Activated CD8-positive, alpha-beta memory T cell treated with anti-CD3 and anti-CD28 coated beads, Interleukin-2, amount 50 U/mL, for 24 hours (primary cell): ENCODE results near the gene FLT1.

Experiments used
- DNase-seq: peaks from one replicate; pipeline ENCODE4 v3.0.0-alpha.2; 2020; ENCODE audit errors: extremely low read depth

FLT1 gene

DNA sequence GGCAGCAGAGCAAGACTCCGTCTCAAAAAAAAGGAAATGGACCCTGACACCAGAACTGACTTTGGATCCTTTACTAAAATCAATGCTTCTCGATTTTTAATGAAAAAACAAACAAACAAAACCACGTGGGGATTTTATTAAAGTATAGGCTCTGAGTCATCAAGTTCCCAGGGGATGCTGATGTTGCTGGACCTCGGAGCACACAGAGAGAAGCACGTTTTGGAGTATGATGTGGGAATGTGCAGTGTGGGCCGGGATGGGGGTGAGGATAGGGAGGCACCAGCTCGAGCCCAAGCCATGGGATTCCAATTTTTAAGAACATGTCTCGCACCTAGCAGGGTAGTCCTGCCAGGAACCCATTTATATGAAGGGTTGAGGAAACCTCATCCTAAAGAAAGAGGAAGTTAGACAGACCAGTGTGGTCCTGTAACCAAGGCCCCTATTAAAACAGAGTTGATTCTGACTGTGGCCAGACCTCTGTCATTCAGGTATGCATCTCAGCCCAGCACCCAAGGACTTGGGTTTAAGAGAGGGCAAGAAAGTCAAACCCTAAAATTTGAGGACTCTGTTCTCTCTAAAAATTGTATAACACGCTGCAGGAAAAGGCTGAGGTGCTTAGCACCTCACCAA lies 6.4 kb downstream of the FLT1 start:
- no peak for DNase-seq

DNA sequence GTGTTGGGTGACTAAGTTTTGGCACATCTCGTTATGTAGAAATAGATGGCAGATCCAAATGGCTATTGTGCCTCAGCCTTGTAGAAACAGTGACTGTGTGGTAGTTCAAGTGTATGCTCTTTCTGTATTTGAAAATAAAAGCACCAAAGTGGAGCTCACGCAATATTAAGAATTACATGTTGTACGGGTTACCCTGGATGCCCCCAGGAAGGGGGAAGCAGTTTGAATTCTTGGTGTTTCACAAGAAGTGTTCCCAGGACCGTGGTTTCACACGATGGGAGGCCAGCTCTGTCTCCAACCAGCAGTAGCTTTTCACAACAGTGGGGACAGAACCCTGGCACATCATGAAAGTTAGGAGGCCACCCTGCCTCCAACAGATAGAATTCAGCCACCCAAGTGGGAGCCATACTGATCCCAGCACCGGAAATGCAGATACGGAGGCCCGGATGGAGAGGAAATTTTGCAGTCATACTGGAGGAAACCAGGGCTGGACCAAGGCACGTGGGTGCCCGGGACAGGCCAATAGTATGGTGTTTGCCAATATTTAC lies 8.9 kb downstream of the FLT1 start:
- no peak for DNase-seq

DNA sequence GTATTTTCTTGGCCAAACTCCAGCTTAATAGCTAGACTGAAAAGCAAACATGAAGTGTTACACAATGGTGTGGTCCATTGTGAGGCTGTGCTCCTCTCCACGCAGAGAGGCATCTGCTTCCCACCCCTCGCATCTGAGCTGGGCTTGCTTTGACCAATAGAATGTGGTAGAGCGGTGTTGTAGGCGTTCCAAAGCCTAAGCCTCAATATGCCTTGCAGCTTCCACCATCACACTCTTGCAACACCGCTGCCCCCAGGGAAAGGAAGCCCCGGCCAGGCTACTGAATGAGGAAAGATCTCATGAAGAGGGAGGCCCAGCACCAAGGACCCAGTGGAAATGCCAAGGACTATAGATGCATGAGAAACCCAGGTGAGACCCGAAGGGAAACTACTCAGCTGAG lies 9.4 kb downstream of the FLT1 start:
- no peak for DNase-seq

DNA sequence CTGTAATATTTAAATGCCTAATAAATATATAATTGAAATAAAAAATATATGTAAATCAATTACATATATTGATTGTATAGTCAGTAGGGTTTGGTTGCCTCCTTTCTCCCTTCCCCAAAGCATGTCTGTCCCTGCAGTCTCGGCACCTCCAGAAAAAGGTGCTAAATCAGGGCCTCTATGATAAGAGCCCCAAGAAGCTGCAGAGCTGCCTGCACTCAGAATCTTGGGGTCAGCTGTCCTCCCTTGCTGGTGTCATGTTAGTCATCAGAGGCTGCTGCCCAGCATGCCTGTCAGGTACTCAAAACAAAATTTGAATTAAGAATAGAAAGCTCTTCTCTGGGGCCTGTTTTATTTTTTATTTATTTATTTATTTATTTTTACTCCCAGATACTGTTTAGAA lies 9.8 kb downstream of the FLT1 start:
- no peak for DNase-seq

DNA sequence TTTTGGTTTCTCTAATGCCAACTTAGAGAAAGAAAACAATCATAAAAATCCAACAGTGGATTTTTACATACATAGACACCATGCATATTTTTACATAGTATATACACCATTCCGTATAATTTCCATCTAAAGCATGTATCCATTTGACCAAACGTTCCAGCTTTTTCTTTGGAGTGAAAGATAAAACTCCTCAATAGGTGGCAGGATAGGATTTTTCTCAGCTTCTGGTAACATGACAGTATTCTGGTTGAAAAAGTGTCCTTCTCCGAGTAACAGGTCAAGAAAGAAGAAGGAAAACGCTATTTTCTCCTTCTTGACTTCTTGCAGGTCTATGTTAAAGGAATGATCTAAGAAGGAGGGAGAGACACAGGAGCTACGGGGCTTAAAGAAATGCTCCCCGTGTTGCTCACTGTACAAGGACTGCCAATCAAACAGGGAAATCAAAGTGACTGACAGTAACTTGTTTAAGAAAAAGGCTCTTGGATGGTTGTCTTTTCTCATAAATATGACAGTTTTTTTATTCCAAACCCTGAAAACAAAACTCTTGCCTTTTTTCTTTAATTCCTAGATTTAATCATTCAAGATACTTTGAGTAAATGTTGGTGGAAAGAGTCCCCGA lies 11.5 kb downstream of the FLT1 start:
- DNase-seq, result no peak

DNA sequence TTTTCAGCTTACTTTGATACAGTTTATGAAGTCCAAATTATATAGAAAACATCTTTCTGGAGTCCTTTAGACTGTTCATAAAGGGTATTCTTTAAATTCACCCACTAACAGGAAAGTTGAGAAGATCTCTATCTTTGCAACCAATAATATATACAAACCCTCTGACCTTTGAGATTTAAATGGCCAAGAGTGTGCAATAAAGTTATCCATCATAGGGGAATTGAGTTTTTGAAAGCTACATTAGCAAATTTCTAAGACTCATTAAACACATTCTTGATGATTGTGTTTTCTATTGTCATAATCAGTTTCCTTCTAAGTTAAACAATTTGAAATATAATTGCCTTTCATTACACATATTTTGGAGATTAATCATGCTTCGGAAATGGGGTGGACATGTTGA lies 15.9 kb downstream of the FLT1 start:
- DNase-seq, result no peak

DNA sequence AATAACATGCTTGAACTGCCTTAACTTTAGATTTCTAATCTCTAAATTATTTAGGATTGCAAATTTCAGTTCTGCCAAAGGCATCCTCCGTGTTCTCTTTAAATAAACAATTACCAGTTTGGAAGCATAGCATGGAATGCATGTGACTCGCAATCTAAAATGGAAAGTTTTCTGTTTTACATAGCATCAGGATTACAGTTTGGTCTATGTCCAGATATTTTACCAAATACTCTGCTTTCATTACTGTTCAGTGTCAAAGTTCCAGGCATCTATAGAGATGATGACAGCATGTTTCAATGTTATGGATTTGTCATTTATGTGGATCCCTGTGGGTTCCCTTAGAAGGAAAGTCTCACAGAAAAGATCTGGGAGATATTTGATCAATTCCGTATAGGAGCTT lies 16.8 kb downstream of the FLT1 start:
- no peak for DNase-seq

DNA sequence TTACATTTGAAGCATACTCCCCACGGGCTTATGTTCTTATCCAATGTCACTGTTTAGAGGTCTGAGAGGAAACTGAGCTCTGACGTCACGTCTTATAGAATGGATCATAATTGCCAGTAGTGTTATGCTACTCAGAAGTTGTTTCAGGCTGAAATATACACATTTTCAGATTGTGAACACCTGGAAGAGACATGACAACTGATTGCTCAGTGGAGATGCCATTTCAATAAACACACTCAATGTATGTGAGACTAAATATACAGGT lies 17.3 kb downstream of the FLT1 start:
- no peak for DNase-seq

DNA sequence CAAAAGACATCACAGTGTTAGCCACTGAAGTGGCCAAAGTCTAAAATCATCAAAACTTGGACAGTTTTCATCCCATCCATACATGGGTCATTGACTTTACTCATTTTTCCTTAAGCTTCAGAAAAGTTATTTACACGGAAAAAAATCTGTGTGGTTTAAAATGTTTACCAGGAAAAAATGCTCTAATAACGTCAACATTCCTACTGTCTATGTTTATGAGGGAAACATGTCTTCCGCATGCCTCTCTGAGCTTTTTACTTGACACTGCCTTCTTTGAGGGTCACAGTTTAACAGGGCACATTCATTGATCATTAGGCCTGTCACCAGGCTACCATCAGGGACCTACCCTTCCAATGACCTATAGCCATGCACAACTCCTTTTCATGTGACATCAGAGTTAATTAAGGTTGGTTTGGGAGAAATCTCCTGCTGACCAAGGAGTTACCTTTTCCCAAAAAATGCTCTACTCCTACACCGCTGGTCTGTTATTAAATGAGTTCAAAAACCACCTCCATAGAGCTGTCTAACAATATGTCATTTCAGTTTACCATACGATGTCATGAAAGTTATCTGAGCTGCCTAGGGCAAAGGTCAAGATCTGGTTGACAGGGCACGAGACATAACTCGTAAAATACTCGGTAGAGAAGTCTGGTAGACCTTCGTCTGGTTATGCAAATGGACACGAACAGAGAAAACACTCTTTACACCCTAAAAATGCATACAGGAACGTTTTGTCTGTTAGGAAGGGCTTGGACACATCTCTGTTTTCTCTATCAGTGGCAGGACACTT lies 17.8 kb downstream of the FLT1 start:
- DNase-seq, result no peak

DNA sequence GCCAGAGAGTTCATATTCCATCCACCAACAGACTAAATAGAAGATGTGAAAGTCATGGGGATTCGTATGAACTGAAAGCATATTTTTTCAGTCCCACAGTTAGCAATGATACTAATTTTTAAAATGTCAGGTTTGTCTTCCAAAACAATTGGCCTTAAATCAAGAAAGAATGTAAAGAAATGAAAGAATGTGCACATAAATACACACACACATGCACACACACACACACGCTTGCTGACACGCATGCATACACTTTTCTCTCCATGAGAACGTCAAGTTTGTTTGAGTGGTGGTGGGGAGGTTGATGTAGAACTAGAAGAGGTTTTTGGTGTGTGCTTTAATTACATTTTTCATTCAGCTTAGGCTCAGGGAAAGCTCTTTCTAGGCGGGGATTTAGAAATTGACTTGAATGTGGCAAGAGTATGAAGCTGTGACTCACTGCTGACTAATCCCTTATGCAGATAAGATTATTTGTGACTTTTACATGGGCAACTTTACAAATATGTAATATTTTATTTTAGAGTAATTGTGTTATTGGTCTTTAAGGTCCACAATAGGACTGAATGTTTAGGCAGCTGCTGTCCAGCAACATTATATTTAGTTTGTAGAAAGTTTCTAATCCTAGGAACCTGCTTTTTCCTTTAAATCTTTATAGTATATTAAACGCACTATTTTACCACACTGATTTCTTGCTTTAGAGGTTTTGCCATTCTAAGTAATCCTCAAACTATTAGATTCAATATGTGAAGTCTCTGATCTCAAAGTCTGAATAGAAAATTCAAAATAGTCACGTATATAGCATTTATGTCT lies 18.8 kb downstream of the FLT1 start:
- DNase-seq, result no peak

DNA sequence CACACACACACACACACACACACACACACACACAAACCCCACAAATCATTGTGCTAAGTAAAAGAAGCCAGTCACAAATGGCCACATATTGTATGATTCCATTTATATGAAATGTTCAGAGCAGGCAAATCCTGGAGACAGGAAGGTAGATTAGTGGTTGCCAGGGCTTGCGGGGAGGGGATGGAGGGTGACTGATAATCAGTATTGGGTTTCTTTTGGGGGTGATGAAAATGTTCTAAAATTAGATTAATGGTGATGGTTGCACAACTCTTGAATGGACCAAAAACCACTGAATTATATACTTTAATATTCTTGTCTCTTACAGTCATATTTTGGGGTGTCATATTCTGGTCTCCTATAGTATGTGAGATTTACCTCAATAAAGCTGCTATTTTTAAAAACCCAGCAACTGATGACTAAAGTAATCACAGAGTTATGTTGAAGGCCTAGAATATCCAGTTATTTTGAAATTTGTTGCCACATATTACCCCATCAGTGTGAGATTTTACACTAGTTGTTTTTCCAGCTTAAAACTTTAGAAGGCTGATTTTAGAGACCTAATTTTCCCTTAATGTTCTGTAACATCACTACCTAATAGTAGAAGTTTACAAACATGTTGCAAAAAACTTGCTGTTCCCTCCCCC lies 20.3 kb downstream of the FLT1 start:
- DNase-seq, result no peak

DNA sequence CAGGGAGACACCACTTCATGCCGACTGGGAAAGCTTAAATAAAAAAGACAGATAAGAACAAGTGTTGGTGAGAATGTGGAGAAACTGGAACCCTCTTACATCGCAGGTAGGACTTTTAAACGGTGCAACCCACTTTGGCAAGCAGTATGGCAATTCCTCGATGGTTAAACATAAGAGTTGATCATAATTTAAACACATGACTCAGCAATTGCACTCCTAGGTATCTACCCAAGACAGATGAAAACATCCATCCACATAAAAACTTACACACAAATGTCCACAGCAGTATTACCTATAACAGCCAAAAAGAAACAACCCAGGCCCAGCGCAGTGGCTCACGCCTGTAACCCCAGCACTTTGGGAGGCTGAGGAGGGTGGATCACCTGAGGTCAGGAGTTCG lies 21.9 kb downstream of the FLT1 start:
- no peak for DNase-seq

DNA sequence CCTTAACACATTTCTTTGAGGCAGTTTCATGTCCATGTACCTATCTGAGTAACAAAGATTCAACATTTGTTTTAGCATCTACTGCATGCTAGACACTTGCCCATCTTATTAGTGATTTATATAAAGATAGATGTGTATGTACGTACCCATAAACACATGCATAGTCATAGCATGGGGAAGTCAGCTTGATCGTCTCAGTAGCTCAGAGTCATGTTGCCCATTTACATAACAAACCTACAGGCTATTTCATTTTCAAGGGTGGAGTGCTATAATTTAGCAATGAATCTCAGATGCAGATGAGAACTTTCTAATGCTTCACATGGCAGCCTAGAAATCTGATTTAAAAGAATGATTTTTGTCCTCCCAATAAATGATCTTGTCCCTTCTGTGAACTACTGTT lies 23.5 kb downstream of the FLT1 start:
- DNase-seq, result no peak

DNA sequence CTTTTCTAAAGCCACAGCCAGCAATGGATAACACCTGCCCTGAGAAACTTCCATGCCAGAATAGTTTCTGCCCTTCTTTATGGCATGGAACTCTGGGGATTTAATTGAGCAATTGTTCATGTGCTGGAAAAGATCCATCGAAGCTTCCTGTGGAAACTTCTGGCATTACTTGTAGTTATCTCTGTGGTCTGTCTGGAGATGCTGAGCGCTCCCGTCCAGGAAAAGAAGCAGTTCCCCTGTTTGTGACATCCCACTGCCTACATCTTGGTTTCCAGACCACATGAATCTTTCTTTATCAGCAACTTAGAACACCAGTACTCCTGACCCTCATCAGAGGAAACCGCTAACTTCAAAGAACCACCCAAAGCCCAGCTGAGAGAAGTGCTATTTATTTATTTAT lies 24.6 kb downstream of the FLT1 start:
- no peak for DNase-seq

DNA sequence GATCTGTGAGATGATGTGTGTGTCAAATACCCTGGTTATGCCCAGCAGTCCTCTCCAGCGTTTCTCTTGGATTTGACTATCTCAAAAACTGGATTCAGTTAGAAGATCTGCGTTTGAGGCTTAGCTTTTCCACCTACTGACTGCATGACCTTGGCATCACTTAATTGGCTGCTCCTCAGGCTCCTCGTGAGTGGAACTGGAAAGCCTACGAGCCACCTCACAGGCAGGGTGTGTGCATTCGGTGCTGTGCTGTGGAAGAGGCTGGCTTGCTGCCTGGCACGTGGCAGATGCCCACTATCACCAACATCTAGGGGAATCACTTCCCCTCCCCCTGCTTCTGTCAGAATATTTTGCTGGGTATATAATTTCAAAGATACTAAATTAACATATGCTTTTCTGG lies 25.6 kb downstream of the FLT1 start:
- no peak for DNase-seq

DNA sequence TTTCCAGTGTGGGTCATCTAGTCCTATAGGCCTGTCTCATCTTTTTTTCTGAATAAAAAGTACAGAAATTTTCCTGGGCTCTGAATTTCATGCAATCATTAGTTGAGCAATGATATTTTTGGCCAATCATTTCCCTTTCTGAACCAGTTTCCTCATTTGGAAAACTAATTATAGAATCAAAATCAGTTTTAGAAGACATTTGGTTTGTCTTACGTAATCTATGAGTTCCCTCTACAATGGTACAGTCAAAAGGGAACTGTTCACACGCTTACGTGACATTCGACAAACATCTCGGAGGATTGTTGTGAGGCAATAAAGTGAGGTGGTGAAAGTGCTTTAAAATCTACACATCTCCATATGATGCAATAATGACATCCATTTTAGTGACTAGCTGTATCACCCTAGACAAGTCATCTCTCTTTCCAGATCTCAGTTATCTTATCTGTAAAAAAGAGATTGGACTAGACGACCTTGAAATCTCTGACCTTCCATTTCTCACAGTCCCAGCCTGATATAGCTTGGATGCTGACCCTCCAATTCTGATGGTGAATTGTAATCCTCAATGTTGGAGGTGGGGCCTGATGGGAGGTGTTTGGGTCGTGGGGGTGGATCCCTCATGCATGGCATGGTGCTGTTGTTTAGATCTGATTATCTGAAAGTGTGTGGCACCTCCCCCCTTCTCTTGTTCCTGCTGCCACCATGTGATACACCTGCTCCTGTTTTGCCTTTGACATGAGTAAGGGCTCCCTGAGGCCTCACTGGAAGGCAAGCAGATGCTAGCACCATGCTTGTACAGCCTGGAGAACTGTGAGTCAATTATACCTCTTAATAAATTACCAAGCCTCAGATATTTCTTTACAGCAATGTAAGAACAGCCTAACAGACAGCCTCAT lies 26.7 kb downstream of the FLT1 start:
- no peak for DNase-seq

DNA sequence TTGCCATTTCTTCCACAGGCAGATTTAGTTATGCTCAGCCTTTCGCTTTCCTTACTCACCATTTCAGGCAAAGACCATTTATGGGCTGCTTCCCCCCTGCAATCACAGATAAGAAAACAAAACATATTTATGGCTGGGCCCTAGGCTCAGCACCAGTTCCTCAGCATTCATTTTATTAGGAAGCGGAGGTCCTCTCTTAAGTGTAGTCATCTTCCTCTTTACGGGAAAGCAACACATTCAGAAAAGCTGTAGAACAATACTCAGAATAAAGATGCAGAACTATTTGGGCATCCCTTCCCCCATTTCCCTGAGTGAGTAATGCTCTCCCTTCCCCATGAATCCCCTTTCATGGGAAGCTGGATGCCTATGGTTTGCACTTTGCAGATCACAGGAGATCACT lies 27.9 kb downstream of the FLT1 start:
- no peak for DNase-seq

DNA sequence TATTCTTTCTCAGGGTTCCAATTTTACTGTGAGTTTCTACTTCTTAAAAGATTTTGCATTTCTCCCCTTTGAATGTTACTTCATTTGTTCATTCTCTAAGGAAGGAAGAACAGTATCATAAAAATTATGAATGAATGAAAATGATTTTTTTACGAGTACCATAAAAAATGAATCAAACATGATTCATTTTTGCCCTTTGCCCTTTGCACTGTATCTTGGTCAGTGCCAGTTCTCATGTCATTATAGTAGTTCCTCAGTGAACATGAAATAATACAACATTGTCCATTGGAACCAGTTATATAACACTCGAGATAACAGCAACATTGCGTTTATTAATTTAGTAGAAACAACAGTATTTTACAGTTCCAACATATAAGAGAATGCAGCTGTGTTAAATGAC lies 28.8 kb downstream of the FLT1 start:
- no peak for DNase-seq

DNA sequence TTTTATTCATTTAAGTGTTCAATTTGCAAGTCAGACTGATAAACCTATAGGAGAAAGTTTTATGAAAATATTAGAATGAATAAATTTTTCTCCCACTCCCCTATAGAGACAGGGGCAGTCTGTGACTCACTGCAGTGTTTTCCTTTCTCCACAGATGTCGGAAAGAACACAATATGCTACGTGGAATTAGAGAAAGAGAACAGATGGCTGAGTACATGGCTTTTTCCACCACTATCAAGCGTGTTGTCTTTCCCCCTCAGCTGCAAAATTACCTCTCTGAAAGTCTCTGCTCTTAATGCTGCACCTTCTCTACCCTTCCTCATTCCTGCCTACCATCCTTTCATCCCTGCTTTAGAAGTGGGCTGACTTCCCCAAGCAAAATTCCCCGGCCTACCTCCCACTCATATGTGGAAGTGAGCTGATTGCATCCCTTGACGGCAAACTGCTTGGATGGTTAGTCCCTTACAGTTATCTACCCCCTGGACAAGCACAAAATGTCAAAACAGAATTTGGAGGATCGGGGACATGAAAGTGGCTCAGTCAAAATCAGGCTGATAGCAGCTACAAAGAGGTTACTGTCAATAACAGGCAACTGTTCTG lies 30.0 kb downstream of the FLT1 start:
- DNase-seq, result no peak

DNA sequence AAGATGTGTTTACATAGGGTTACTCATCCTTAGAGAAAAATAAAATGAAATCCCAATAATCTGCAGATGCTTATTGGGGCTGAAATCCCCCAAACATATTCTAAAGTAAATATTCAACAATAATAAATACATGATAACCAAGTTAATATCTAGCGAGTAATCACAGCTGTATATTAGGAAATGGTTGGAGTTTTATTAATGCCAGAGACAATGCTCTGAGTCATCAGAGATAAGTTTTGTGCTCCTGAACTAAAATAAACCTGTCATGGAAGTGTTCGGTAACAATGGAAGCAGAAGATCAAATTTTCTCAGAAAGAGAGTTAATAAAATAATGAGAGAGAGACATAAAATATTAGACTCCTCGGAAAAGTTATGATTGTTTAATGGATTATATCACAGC lies 31.4 kb downstream of the FLT1 start:
- DNase-seq, result no peak

DNA sequence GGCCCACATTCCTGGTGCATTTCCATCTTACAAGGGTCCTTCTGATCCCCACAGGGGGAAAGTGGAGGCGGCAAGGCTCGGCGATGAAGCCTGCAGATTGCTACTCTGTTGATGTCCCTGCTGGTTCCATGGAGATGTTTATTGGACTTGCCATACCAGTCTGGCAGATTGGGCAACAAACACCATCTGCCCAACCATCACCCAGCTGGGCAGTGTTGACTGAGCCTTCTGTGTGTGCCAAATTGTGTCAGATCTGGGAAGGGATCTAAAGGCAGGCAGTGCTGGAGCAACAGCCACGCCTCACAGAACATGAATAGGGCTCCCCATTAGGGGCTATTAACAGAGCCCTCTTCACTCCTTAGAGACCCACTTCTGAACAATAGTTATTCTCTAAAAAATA lies 35.0 kb downstream of the FLT1 start:
- no peak for DNase-seq
